Measurements from ENCODE around the gene EDC3. TPM values are rescaled to one million over a fixed set of nuclear protein-coding genes. Genes with fewer than 3 reads are reported as not detected.

Gene EDC3
- total RNA-seq, 2 experiments from 2014 or later: 41.9 to 44.1 TPM

GRCh38 chr15:74621546-74621920 lies 74.3 kb downstream of the EDC3 start:
- no peak for TF ChIP-seq CTCF (IDR thresholded peaks at IDR 0.05)
- Mint-ChIP-seq H3K4me1 (ENCODE audit: low read depth) (peaks cover 64% of the 10 kb centered on the region), H3K36me3 (ENCODE audit: low read depth) (peaks cover 77% of the 10 kb centered on the region), H3K27me3 (no peaks in the 10 kb centered on the region), H3K9me3 (no peaks in the 10 kb centered on the region), H3K4me3 (no peak overlapping the region), H3K27ac (peak overlapping the region; percentile 77)
- ChIA-PET POLR2A (interaction anchor here (0.7 to 1.3 kb wide), 3 partner anchors 10 to 249 kb away, joined by 3 to 6 read pairs (median 4); no protein-coding TSS in a partner anchor), CTCF (interaction anchor here (0.6 to 10.8 kb wide), 35 partner anchors 9 to 254 kb away, joined by 3 to 203 read pairs (median 4); partner anchors contain the start of genes ARID3B, CYP11A1 and UBL7)
- DNase-seq: no peak
- no peak for ATAC-seq
- intact Hi-C loops (cut with micrococcal nuclease): no loop called here

- peaks cover 60% of the 10 kb centered on the region for H3K4me1 Mint-ChIP-seq (ENCODE audit: low read depth)
Measured at GRCh38 chr15:74620636-74621545, 74.9 kb downstream of the EDC3 start.

GRCh38 chr15:74619916-74620635 lies 75.7 kb downstream of the EDC3 start:
- TF ChIP-seq CTCF (IDR thresholded peaks at IDR 0.05): no peak
- Mint-ChIP-seq H3K4me3 (no peak overlapping the region), H3K36me3 (ENCODE audit: low read depth) (peaks cover 69% of the 10 kb centered on the region), H3K27me3 (no peaks in the 10 kb centered on the region), H3K9me3 (no peaks in the 10 kb centered on the region), H3K4me1 (ENCODE audit: low read depth) (peaks cover 55% of the 10 kb centered on the region), H3K27ac (no peak overlapping the region)
- intact Hi-C loops (cut with micrococcal nuclease): loop anchor here (5.0 kb wide), 1 partner anchor 78 kb away; the partner anchor contains the start of gene ARID3B
- CTCF ChIA-PET: interaction anchor here (0.7 to 10.8 kb wide), 7 partner anchors 8 to 167 kb away, joined by 3 to 203 read pairs (median 3); no protein-coding TSS in a partner anchor
- POLR2A ChIA-PET: interaction anchor here (1.1 to 1.4 kb wide), 2 partner anchors 11 to 12 kb away, joined by 3 to 4 read pairs; no protein-coding TSS in a partner anchor
- no peak for ATAC-seq
- DNase-seq: no peak

More at GRCh38 chr15:74620636-74621545, 74.9 kb downstream of the EDC3 start:
- DNase-seq: peak; percentile 89
- Mint-ChIP-seq H3K27ac (peak overlapping the region; percentile 77), H3K27me3 (no peaks in the 10 kb centered on the region), H3K4me3 (no peak overlapping the region), H3K36me3 (ENCODE audit: low read depth) (peaks cover 75% of the 10 kb centered on the region), H3K9me3 (no peaks in the 10 kb centered on the region)
- POLR2A ChIA-PET: interaction anchor here (0.7 to 1.4 kb wide), 4 partner anchors 11 to 248 kb away, joined by 3 to 6 read pairs (median 4); no protein-coding TSS in a partner anchor
- intact Hi-C loops (cut with micrococcal nuclease): no loop called here
- TF ChIP-seq CTCF (IDR thresholded peaks at IDR 0.05): peak; percentile 98
- peak; percentile 96 for ATAC-seq
- CTCF ChIA-PET: interaction anchor here (0.6 to 10.8 kb wide), 39 partner anchors 8 to 253 kb away, joined by 3 to 203 read pairs (median 3); partner anchors contain the start of genes ARID3B, CYP11A1 and UBL7

- H3K4me1 Mint-ChIP-seq (ENCODE audit: low read depth): peaks cover 52% of the 10 kb centered on the region
- no peaks in the 10 kb centered on the region for H3K27me3 Mint-ChIP-seq
- no peaks in the 10 kb centered on the region for H3K9me3 Mint-ChIP-seq
- no peak overlapping the region for H3K4me3 Mint-ChIP-seq
- peaks cover 58% of the 10 kb centered on the region for H3K36me3 Mint-ChIP-seq (ENCODE audit: low read depth)
- H3K27ac Mint-ChIP-seq: peak overlapping the region; percentile 94
- ATAC-seq (no peak), DNase-seq (no peak)
- intact Hi-C loops (cut with micrococcal nuclease): loop anchor here (5.0 kb wide), 1 partner anchor 77 kb away; the partner anchor contains the start of gene ARID3B
- no peak for TF ChIP-seq CTCF (IDR thresholded peaks at IDR 0.05)
- POLR2A ChIA-PET: interaction anchor here (0.6 to 1.6 kb wide), 6 partner anchors 12 to 305 kb away, joined by 3 to 4 read pairs (median 3); partner anchors contain the start of gene SEMA7A
- CTCF ChIA-PET: interaction anchor here (1.0 to 10.8 kb wide), 8 partner anchors 8 to 244 kb away, joined by 3 to 203 read pairs (median 4); no protein-coding TSS in a partner anchor
Measured at GRCh38 chr15:74618841-74619596, 76.8 kb downstream of the EDC3 start.
